OCI-LY7 (cell line): Measurements from ENCODE around the gene DST. TPM values are rescaled to one million over a fixed set of nuclear protein-coding genes. Genes with fewer than 3 reads are reported as not detected.
A peak's percentile ranks its signal among the peaks of the same experiment; 100 is the strongest.

Experiments used
- BruUV-seq: library from RNA; stranded (reverse); fragments of 400-500 nt; replicated peaks from 2 replicates; lab custom pipeline; 2021; lab: Mats Ljungman, UMichigan
- CTCF ChIA-PET: fragments of 300-600 bp; sonication (Branson Sonifier 250); formaldehyde crosslinking; loops from one replicate; lab custom pipeline; 2022; ENCODE audit warnings: antibody characterized with exemption; ENCODE audit not compliant: unreplicated experiment; lab: Charles Lee
- POLR2A ChIA-PET: fragments of 300-600 bp; sonication (Branson Sonifier 250); formaldehyde crosslinking; loops from one replicate; lab custom pipeline; 2022; ENCODE audit warnings: antibody characterized with exemption; lab: Charles Lee
- DNase-seq: peaks from one replicate; pipeline ENCODE4 v3.0.0-alpha.2; 2015; ENCODE audit warnings: low spot score
- H2AFZ ChIP-seq: fragments of 200-600 bp; sonication (generic), shearing (Covaris generic); 2 replicates; pipeline ENCODE4 v1.6.1; 2014; ENCODE audit warnings: mild to moderate bottlenecking, antibody characterized with exemption, low read length, moderate library complexity
- H3K27ac ChIP-seq: fragments of 200-600 bp; sonication (generic); 2 replicates; pipeline ENCODE4 v1.5.1; 2014; ENCODE audit warnings: mixed run types, low read depth, mild to moderate bottlenecking, moderate library complexity, low read length, inconsistent platforms; ENCODE audit not compliant: poor library complexity, severe bottlenecking
- H3K36me3 ChIP-seq: fragments of 200-600 bp; sonication (generic); 2 replicates; pipeline ENCODE4 v1.6.1; 2014; ENCODE audit warnings: mild to moderate bottlenecking, antibody characterized with exemption, low read length, moderate library complexity, mixed read lengths; ENCODE audit not compliant: insufficient read depth
- H3K4me1 ChIP-seq: fragments of 200-600 bp; sonication (generic); 2 replicates; pipeline ENCODE4 v1.5.1; 2014; ENCODE audit warnings: mild to moderate bottlenecking, low read length; ENCODE audit not compliant: insufficient read depth, poor library complexity, severe bottlenecking
- H3K4me2 ChIP-seq: fragments of 200-600 bp; sonication (generic); 2 replicates; pipeline ENCODE4 v1.6.1; 2014; ENCODE audit warnings: mild to moderate bottlenecking, low read length
- H3K4me3 ChIP-seq: fragments of 200-600 bp; sonication (generic); 2 replicates; pipeline ENCODE4 v1.5.1; 2014; ENCODE audit warnings: mild to moderate bottlenecking, low read depth, low read length; ENCODE audit not compliant: poor library complexity, severe bottlenecking
- H3K79me2 ChIP-seq: fragments of 200-600 bp; sonication (generic); 2 replicates; pipeline ENCODE4 v1.6.1; 2016; ENCODE audit warnings: low read depth, mild to moderate bottlenecking, low read length, moderate library complexity, mixed read lengths; ENCODE audit not compliant: insufficient read depth
- H3K9me2 ChIP-seq: fragments of 200-600 bp; sonication (generic); 2 replicates; pipeline ENCODE4 v1.6.1; 2016; ENCODE audit warnings: mild to moderate bottlenecking, low read length, mixed read lengths; ENCODE audit not compliant: insufficient read depth
- H3K9me3 ChIP-seq: fragments of 200-600 bp; sonication (generic); 2 replicates; pipeline ENCODE4 v1.6.1; 2014; ENCODE audit warnings: mild to moderate bottlenecking, mixed run types, low read length, mixed read lengths
- H4K20me1 ChIP-seq: fragments of 200-600 bp; sonication (generic); 2 replicates; pipeline ENCODE4 v1.6.1; 2014; ENCODE audit warnings: mild to moderate bottlenecking, antibody characterized with exemption, low read length, moderate library complexity, mixed read lengths; ENCODE audit not compliant: insufficient read depth
- EZH2phosphoT487 ChIP-seq: fragments of 200-600 bp; sonication (generic); IDR thresholded peaks from 2 replicates; pipeline ENCODE4 v1.6.1; 2018; ENCODE audit warnings: low read depth, borderline replicate concordance, mild to moderate bottlenecking, mixed run types, antibody characterized with exemption, low read length, moderate library complexity, mixed read lengths
- intact Hi-C: fragments of 100-400 bp; cut with micrococcal nuclease; formaldehyde crosslinking; loops from one replicate; pipeline ENCODE4 v1.10.0; 2022; ENCODE audit not compliant: unreplicated experiment
- total RNA-seq, 2 experiments: library from RNA; depleted of rRNA in 1 of 2; stranded (reverse); fragments of >200 nt in 1 of 2; shearing (Covaris generic) in 1 of 2; gene quantifications; 2 replicates each; pipeline ENCODE4 v1.2.3, GENCODE V29; 2014 to 2022
- TF ChIP-seq, protein P1 (sequence below): fragments of 200-600 bp; sonication (generic); conservative IDR thresholded peaks from 2 replicates; pipeline ENCODE4 v1.5.1; 2014; ENCODE audit warnings: mild to moderate bottlenecking, antibody characterized with exemption, low read length, moderate library complexity, mixed read lengths

Gene DST
- total RNA-seq, 2 experiments from 2014 or later: 8.4 to 19.4 TPM

DNA sequence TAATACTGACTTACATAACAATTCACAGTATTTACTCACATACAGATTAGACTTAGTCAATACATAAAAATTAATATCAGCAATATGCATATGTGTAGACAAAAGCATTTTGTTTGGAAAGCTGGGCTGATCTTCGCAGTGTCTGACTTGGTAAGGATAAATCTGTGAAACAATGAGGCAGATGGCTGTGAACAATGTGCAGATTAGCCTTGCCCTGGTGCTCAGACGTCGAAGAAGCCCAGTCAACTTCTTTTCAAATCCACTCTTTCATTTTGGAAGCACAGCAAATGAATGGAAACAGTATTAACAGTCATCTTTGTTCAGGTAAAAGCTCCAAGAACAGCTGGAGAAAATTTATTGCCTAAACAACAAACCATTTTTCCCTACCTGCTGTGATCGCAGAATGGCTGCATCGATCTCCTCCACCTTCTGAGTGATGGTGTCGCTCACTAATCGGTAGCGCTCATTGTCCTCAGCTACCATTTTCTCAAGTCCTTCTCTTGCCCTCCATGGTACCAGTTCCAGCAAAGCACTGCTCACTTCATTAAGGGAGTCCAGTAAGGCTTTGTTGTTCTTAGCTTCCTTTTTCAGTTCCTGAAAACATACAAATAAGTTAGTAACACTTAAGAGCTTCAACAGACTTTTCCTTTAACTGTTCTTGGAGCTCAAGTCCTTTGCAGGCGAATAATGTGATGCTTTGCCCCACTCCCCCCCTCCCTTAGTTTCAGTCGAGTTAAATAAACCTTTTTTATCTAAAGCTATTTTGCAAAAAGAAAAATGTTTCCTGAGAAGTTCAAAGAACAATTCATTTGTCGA, 116.5 kb downstream of the DST start:
- CTCF ChIA-PET: interaction anchor here (0.6 to 1.5 kb wide), 2 partner anchors 10 to 12 kb away, joined by 3 to 4 read pairs; no protein-coding TSS in a partner anchor
- peak overlapping the region; percentile 67 for H3K4me2 ChIP-seq
- H2AFZ ChIP-seq: peak overlapping the region; percentile 39; the same call in 1 of the 2 replicates
- H3K27ac ChIP-seq: peak overlapping the region; percentile 51
- intact Hi-C loops: no loop called here
- peak; percentile 41 for DNase-seq
- TF ChIP-seq EZH2phosphoT487: no peak
- TF ChIP-seq, protein P1, sequence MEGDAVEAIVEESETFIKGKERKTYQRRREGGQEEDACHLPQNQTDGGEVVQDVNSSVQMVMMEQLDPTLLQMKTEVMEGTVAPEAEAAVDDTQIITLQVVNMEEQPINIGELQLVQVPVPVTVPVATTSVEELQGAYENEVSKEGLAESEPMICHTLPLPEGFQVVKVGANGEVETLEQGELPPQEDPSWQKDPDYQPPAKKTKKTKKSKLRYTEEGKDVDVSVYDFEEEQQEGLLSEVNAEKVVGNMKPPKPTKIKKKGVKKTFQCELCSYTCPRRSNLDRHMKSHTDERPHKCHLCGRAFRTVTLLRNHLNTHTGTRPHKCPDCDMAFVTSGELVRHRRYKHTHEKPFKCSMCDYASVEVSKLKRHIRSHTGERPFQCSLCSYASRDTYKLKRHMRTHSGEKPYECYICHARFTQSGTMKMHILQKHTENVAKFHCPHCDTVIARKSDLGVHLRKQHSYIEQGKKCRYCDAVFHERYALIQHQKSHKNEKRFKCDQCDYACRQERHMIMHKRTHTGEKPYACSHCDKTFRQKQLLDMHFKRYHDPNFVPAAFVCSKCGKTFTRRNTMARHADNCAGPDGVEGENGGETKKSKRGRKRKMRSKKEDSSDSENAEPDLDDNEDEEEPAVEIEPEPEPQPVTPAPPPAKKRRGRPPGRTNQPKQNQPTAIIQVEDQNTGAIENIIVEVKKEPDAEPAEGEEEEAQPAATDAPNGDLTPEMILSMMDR: no peak
- no peaks in the 10 kb centered on the region for H3K9me3 ChIP-seq
- BruUV-seq: no TSS peak
- no peaks in the 10 kb centered on the region for H4K20me1 ChIP-seq
- POLR2A ChIA-PET: interaction anchor here (0.6 to 2.4 kb wide), 11 partner anchors 9 to 804 kb away, joined by 3 to 9 read pairs (median 3); no protein-coding TSS in a partner anchor
- H3K36me3 ChIP-seq: no peaks in the 10 kb centered on the region
- H3K4me1 ChIP-seq: peaks cover 57% of the 10 kb centered on the region
- H3K79me2 ChIP-seq: peaks cover 6% of the 10 kb centered on the region; the same call in 1 of the 2 replicates
- peak overlapping the region; percentile 47 for H3K4me3 ChIP-seq
- no peaks in the 10 kb centered on the region for H3K9me2 ChIP-seq

DNA sequence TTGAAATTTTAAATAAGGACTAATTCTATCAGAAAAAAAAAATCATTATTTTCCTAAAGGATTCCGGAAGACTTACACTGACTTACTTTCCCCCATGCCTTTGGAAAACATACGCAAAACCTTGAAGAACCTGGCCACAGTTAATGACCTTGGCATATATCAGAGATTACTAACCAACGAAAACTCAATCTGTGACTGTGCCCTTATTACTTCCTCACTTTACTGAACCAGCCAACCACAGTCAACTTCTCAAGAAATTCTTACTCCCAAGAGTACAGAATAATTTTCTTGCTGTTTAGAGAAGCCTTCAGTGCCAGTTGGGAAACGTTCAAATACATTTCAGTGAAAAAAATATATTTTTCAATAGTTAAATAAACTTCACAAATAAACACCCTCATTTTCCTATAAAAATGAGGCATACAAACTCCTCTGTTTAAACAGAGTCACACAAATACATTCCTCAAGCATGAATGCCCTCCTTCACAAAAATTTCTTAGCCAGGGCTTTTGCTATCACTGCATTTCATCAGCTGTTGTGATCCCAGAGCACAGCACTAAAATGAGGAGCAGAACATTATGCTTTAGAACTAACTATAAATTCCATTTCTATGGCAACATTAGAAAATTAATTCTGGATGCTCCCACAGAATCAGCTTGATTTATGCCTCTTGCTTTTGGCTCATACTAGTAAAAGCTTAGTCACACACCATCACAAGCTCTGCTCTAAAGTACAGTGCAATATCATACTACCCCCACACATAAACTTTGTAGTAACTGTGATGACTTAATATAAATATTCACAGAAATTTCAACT, 117.6 kb downstream of the DST start:
- H3K4me1 ChIP-seq: peaks cover 49% of the 10 kb centered on the region
- BruUV-seq: no TSS peak
- peak overlapping the region; percentile 51 for H3K27ac ChIP-seq
- peaks cover 6% of the 10 kb centered on the region; the same call in 1 of the 2 replicates for H3K79me2 ChIP-seq
- ChIA-PET CTCF (interaction anchor here (0.9 kb wide), 1 partner anchor 15 kb away, joined by 3 read pairs; no protein-coding TSS in a partner anchor), POLR2A (interaction anchor here (0.6 to 2.4 kb wide), 6 partner anchors 10 to 520 kb away, joined by 3 to 9 read pairs (median 5); no protein-coding TSS in a partner anchor)
- peak overlapping the region; percentile 47 for H3K4me3 ChIP-seq
- H2AFZ ChIP-seq: no peak overlapping the region
- no peaks in the 10 kb centered on the region for H3K9me3 ChIP-seq
- H3K4me2 ChIP-seq: peak overlapping the region; percentile 67
- H3K9me2 ChIP-seq: no peaks in the 10 kb centered on the region
- TF ChIP-seq EZH2phosphoT487: no peak
- TF ChIP-seq, protein P1: no peak
- no peaks in the 10 kb centered on the region for H4K20me1 ChIP-seq
- DNase-seq: no peak
- no peaks in the 10 kb centered on the region for H3K36me3 ChIP-seq
- intact Hi-C loops: no loop called here
